HUES6 (cell line): Measurements from ENCODE around the gene PCDH1.
"Not testable (repeated sequence)": the region's sequence is repeated elsewhere in the genome, so short reads cannot be mapped to it uniquely, and the experiment has no call there.

Experiments used
- H3K27ac ChIP-seq: 2 replicates; pipeline ENCODE4 v1.7.0; 2013; ENCODE audit warnings: low read depth, mild to moderate bottlenecking, low read length, inconsistent platforms
- H3K27me3 ChIP-seq: 2 replicates; pipeline ENCODE4 v1.6.1; 2013; ENCODE audit warnings: low read length; ENCODE audit not compliant: control insufficient read depth, insufficient read depth
- H3K36me3 ChIP-seq: 2 replicates; pipeline ENCODE4 v1.6.1; 2013; ENCODE audit warnings: low read length; ENCODE audit not compliant: control insufficient read depth, insufficient read depth
- H3K4me1 ChIP-seq: 2 replicates; pipeline ENCODE4 v1.6.1; 2013; ENCODE audit warnings: low read length; ENCODE audit not compliant: control insufficient read depth, insufficient read depth
- H3K4me3 ChIP-seq: 2 replicates; pipeline ENCODE4 v1.5.1; 2013; ENCODE audit warnings: low read depth, low read length
- H3K9ac ChIP-seq: one replicate; pipeline ENCODE4 v1.6.1; 2013; ENCODE audit warnings: mild to moderate bottlenecking, low read length
- H3K9me3 ChIP-seq: 2 replicates; pipeline ENCODE4 v1.6.1; 2013; ENCODE audit warnings: low read depth, low read length; ENCODE audit not compliant: control insufficient read depth, insufficient read depth

Gene PCDH1

DNA sequence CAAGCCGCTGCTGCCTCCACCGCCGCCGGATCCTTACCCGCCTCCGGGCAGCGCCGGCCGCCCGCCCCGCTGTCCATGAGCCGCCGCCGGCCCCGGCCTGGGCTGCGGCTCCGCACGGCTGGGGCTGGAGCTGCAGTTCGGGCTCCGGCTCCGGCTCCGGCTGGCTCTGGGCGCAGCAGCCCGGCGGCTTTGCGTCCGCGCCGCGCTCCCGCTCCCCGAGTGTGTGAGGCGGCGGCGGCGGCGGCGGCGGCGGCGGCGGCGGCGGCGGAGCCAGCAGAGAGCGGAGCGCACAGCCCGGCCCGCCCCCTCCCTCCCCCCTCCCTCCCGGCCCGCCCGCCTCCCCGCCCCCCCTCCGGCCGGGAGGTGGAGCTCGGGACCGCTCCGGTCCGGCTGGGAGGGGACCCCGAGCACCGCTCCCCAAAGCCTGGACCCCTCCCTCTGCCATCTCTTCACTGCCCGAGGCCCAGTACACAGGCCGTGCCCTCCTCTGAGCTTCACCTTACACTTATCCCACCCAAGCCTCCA lies at the start of gene PCDH1:
Gene PCDH1, minus strand, starts transcription at position 225 of the 525 bp plus-strand sequence. Its CDS starts 148 bp downstream, at position 77.
- Histone ChIP-seq H3K9ac (peak within 1 kb of the TSS; percentile 88), H3K36me3 (no peaks in the 10 kb centered on the region), H3K27me3 (peaks cover 73% of the 10 kb centered on the region), H3K4me3 (peak within 1 kb of the TSS; percentile 73), H3K9me3 (no peaks in the 10 kb centered on the region), H3K4me1 (peaks cover 65% of the 10 kb centered on the region), H3K27ac (no peak within 1 kb of the TSS)

DNA sequence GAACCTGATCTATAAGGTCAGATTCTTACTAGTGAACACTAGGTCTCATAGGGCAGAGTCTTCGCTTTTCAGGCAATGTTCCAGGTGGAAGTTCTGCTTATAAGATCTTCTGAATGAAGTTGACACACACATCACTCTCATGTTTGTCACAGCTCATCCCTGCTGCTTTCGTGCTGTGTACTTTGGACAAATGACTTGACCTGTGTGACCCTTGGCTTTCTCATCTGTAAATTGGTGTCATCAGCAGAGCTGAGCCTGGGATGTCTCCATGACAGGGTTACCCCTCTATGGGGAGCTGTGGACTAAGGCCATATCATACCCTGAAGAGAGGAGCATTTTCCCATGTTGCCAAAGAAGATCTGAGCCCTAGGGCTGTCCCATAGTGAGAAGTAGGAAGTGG lies 48.2 kb upstream of the PCDH1 start:
- Histone ChIP-seq H3K27ac (no peak overlapping the region), H3K4me3 (no peak overlapping the region), H3K27me3 (no peaks in the 10 kb centered on the region), H3K4me1 (peaks cover 9% of the 10 kb centered on the region), H3K9ac (no peak overlapping the region), H3K36me3 (peaks cover 61% of the 10 kb centered on the region), H3K9me3 (no peaks in the 10 kb centered on the region)

DNA sequence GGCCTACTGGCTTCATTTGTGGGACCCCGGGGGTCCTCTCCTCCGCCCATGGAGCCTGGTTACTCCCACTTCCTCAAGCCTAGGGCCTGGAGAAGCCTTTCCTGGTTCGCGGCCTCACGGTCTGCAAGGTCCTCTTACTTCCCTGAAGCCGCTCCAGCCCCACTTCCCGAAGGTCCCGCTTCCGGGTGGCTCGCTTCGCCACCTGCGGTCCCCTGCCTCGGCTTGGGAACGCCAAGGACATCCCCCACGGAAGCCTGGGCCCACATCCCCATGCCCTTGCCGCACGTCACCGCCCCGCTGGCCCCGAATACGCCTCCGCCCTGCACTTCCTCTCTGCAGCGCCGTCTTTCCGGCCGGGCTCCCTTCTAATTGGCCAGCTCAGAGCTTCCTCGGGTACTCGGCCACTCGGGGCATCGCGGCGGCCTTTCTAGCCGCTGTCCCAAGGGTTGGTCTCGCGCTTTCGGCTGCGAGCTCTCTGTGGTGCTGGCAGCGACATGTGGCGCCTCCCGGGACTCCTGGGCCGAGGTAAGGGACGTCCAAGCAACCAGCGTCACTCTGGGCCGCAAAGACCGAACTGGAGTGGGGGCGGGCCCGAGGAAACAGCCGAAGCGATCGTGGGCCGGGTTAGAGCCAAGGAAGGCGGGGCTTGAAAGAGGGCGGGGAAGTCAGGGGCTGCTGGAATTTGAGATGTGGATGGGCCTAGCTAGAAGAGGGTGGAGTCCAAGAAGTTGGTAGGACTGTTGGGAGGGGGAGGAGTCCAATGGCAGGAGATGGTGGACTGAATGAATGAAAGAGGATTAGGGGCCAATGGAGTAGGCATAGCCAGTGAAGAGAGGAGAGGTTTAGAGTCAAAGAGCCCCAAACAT lies 45.5 kb upstream of the PCDH1 start, which contains the start of gene DELE1:
Gene DELE1, plus strand, starts transcription at position 424 of the 866 bp plus-strand sequence. Its CDS starts 71 bp downstream, at position 495.
- H3K4me3 ChIP-seq: peak within 1 kb of the TSS; percentile 93
- H3K27ac ChIP-seq: peak within 1 kb of the TSS; percentile 89
- H3K36me3 ChIP-seq: peaks cover 34% of the 10 kb centered on the region
- peak within 1 kb of the TSS; percentile 88 for H3K9ac ChIP-seq
- no peaks in the 10 kb centered on the region for H3K9me3 ChIP-seq
- H3K27me3 ChIP-seq: no peaks in the 10 kb centered on the region
- peaks cover 9% of the 10 kb centered on the region for H3K4me1 ChIP-seq

DNA sequence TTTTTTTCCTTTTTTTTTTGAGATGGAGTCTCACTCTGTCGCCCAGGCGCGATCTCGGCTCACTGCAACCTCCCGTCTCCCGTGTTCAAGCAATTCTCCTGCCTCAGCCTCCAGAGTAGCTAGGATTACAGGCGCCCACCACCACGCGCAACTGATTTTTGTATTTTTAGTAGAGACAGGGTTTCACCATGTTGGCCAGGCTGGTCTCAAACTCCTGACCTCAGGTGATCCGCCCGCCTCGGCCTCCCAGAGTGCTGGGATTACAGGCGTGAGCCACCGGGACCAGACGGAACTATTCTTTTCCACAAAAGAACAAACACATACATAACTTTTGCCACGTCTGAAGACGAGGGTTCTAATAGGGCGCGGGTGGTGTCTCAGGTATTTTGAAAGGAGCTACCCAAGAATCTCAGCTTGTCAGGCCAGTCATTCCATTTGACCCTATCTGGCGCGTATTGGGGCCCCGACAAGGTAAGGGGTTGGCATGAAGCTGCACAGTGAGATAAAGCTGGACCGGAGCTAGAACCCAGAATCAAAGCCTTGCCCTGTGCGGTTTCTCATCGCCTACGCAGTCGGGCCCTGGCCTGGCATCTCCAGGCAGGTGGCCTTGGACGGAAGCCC lies 44.7 kb upstream of the PCDH1 start:
- H3K4me3 ChIP-seq: peak overlapping the region; percentile 93
- peaks cover 27% of the 10 kb centered on the region for H3K36me3 ChIP-seq
- peak overlapping the region; percentile 89 for H3K27ac ChIP-seq
- H3K4me1 ChIP-seq, H3K9me3 ChIP-seq, H3K27me3 ChIP-seq: not testable (repeated sequence)
- H3K9ac ChIP-seq: peak overlapping the region; percentile 88

DNA sequence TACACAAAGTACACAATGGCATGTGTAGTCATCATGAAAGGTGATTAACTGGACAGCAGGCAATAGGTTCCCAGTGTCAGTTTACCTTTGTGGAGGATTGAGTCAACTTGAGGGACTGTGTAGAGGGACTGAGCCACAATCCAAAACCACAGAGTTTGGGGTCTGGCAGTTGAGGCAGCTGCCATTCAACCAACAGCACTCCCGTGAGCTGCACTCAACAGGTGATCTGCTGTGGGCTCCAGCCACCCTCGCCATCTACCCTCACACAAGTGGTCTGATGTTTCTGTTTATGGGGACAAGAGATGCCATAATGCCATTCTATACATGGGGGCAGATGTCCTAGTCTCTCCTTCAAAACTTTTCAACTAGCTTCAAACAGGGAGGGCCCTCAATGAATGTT lies 42.6 kb upstream of the PCDH1 start:
- Histone ChIP-seq H3K27me3 (0 out of 2 replicates have a peak, but pooled peaks cover 4% of the 10 kb centered on the region), H3K36me3 (peaks cover 5% of the 10 kb centered on the region), H3K4me3 (no peak overlapping the region), H3K27ac (no peak overlapping the region), H3K4me1 (peaks cover 15% of the 10 kb centered on the region), H3K9ac (no peak overlapping the region), H3K9me3 (no peaks in the 10 kb centered on the region)

DNA sequence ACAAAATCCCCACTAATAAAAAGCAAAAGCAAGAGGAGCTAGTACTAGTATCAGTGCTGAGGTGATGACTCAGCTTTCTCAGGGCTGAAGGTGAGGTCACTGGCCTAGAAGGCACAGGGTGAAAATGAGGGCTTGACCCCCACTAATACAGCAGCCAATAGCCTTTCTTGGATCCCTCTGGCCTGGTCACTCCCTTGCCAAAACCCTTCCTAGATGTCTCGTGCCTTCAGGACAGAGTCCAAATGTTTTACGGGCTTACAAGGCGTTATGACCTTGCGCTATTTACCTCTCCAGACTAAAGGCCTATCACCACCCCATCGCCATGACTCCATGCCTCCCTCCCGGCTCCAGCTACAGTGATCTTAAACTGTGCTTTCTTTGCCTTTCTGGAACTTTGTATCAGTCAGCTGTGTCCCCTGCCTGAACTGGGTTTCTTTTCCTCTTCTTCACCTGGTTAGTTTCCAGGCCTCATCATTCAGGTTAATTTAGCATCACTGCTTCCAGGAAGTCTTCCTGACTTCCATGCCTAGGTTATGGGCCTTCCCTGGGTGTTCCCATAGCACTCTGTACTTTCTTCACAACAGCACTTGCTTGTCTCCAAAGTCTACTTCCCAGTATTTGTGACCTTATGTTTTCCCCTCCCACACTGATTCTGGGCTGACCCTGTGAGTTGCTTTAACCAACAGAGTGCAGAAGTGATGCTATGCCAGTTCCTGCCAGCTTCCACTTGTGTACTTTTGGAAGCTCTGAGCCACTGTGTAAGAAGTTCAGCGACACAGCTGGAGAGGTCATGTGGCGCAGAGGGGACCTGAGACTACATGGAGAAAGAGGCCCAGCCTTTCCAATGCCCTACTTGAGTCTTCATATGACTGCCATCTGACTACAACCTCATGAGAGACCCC lies 41.3 kb upstream of the PCDH1 start:
- no peak overlapping the region for H3K4me3 ChIP-seq
- peaks cover 9% of the 10 kb centered on the region for H3K27me3 ChIP-seq
- H3K9ac ChIP-seq: no peak overlapping the region
- H3K36me3 ChIP-seq: no peaks in the 10 kb centered on the region
- H3K9me3 ChIP-seq: no peaks in the 10 kb centered on the region
- peaks cover 20% of the 10 kb centered on the region for H3K4me1 ChIP-seq
- H3K27ac ChIP-seq: no peak overlapping the region

DNA sequence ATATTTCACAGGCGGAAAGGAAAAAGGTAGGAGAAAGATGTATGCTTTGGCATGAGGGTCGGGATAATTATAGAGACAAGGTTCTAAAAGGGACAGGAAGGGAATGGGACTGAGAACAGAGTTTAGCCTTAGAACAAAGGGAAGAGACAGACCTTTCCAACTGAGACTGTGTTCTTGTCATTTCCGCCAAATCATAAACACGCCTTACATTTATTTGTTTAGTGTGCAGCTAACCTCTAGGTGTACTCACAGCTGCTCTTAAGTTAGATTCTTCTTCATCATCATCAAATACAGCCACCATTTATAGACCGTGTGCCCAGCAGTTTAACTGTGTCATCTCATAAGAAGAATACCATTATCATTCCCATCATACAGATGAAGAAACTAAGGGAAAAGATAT lies 39.5 kb upstream of the PCDH1 start:
- Histone ChIP-seq H3K27ac (no peak overlapping the region), H3K4me1 (peaks cover 24% of the 10 kb centered on the region), H3K27me3 (peaks cover 25% of the 10 kb centered on the region), H3K4me3 (no peak overlapping the region), H3K9me3 (no peaks in the 10 kb centered on the region), H3K9ac (no peak overlapping the region), H3K36me3 (no peaks in the 10 kb centered on the region)

DNA sequence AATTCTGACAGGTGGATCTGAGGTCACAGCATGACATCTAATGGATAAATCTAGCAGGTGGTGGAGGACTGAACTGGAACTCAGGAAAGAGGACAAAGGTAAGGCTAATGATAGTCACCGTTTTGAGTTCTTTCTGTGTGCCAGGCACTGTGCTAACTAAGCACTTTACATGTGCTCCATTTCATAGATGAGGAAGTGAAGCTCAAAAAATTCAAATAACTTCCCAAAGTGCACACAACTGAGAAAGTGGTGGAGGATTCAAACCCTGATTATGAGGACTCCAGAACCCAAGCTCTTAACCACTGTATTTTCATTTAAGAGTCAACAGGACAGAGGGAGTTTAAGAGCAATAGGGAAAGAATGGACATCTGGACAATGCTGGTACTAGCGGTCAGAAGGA lies 38.3 kb upstream of the PCDH1 start:
- H3K27ac ChIP-seq: no peak overlapping the region
- H3K9me3 ChIP-seq: no peaks in the 10 kb centered on the region
- H3K27me3 ChIP-seq: peaks cover 25% of the 10 kb centered on the region
- no peak overlapping the region for H3K4me3 ChIP-seq
- no peaks in the 10 kb centered on the region for H3K36me3 ChIP-seq
- peaks cover 21% of the 10 kb centered on the region for H3K4me1 ChIP-seq
- no peak overlapping the region for H3K9ac ChIP-seq

DNA sequence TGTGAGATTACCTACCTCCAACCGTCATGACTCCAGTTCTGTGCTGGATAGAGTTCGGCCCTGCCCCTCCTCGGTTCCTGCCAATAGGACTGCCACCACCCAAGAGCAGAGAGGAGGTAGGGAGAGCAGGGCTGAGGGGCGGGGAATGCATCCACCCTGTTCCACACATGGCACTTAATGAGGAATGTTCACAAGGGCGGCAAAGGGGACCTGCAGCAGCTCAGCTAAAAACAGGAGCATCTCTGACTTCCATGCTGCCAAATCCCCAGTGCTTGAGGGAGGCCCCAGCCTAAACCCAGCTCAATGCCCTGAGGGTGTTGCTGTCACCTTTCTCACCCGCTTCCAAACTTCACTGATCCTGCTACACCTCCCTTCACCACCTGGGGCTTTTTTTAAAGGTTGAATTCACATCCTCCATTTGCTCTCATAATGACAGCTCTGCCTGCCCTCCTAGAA lies 37.7 kb upstream of the PCDH1 start:
- H3K9me3 ChIP-seq: no peaks in the 10 kb centered on the region
- H3K27me3 ChIP-seq: peaks cover 25% of the 10 kb centered on the region
- no peak overlapping the region for H3K27ac ChIP-seq
- no peak overlapping the region for H3K9ac ChIP-seq
- no peak overlapping the region for H3K4me3 ChIP-seq
- peaks cover 21% of the 10 kb centered on the region for H3K4me1 ChIP-seq
- H3K36me3 ChIP-seq: no peaks in the 10 kb centered on the region

DNA sequence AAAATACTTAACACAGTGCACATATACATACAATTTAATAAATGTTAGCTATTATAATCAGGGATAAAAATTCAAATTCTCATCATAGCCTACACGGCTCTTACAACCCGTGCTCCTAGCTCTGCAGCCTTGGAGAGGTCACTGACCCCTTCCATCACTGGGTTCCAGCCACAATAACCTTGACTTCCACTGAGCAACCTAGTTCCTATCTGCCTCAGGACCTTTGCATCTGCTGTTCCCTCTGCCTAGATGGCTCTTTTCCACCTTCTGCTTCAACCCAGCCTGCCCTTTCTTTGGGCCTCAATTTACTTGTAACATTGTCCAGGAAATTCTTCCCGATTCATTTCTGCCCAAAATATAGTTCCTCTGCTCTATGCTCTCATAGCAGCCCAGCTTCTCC lies 36.6 kb upstream of the PCDH1 start:
- Histone ChIP-seq H3K9me3 (no peaks in the 10 kb centered on the region), H3K9ac (no peak overlapping the region), H3K4me1 (peaks cover 21% of the 10 kb centered on the region), H3K27me3 (peaks cover 25% of the 10 kb centered on the region), H3K36me3 (no peaks in the 10 kb centered on the region), H3K4me3 (no peak overlapping the region), H3K27ac (no peak overlapping the region)
